HFF-Myc (cell line): ENCODE data around the gene MEDAG.

ENCODE experiments used
- DNase-seq: peaks from one replicate; pipeline ENCODE4 v3.0.0-alpha.2; 2011; ENCODE audit warnings: low read depth; ENCODE audit errors: extremely low read depth
- H3K4me3 ChIP-seq: replicated peaks from 2 replicates; pipeline ENCODE4 v1.5.1; 2011; ENCODE audit warnings: low read depth, mild to moderate bottlenecking, control low read depth, low read length
- TF ChIP-seq, protein P1 (sequence below): IDR thresholded peaks from 2 replicates; pipeline ENCODE4 v1.5.1; 2012; ENCODE audit warnings: mild to moderate bottlenecking, low read depth, low read length, control low read depth; ENCODE audit errors: missing control alignments

The MEDAG gene

DNA sequence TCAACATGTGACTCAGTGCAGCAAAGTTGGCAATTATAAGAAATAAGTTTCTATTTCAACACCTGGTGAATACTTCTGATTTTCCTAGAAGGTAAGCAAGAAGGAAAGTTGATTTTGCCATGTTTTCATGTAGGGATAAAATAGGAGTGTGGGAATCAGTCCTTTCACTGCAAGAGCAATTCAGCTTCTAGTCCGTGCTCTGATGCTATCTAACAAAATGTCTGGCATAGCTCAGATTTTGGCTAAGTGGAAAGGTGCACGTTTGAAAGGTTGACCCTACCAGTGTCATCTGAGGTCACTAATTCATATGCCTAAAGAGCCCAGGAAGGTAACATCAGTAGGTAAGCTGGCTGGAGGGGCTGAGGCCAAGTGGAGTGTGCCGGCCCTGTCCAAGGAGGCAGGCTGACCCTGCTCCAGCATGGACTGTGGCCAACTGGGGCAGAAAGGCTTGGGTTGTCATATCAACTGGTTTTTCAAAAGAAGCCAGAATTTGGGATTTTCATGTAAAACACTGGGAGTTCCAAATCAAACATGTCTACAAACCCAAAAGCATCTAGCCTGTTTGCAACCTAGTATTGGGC lies 38.9 kb upstream of the MEDAG start:
- DNase-seq, result no peak
- TF ChIP-seq, protein P1, sequence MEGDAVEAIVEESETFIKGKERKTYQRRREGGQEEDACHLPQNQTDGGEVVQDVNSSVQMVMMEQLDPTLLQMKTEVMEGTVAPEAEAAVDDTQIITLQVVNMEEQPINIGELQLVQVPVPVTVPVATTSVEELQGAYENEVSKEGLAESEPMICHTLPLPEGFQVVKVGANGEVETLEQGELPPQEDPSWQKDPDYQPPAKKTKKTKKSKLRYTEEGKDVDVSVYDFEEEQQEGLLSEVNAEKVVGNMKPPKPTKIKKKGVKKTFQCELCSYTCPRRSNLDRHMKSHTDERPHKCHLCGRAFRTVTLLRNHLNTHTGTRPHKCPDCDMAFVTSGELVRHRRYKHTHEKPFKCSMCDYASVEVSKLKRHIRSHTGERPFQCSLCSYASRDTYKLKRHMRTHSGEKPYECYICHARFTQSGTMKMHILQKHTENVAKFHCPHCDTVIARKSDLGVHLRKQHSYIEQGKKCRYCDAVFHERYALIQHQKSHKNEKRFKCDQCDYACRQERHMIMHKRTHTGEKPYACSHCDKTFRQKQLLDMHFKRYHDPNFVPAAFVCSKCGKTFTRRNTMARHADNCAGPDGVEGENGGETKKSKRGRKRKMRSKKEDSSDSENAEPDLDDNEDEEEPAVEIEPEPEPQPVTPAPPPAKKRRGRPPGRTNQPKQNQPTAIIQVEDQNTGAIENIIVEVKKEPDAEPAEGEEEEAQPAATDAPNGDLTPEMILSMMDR, result no peak
- H3K4me3 ChIP-seq, result no peak overlapping the region

GRCh38 chr13:30868799-30869470 lies 37.1 kb upstream of the MEDAG start:
- DNase-seq, result no peak
- H3K4me3 ChIP-seq, result no peak overlapping the region
- TF ChIP-seq, protein P1, result no peak

GRCh38 chr13:30869491-30869890 lies 36.6 kb upstream of the MEDAG start:
- DNase-seq, result no peak

GRCh38 chr13:30870049-30870884 lies 35.8 kb upstream of the MEDAG start:
- H3K4me3 ChIP-seq, result peak overlapping the region; percentile 21
- peak; percentile 95 for DNase-seq
- TF ChIP-seq, protein P1, result no peak

More at GRCh38 chr13:30869491-30869890, 36.6 kb upstream of the MEDAG start:
- no peak overlapping the region for H3K4me3 ChIP-seq
- TF ChIP-seq, protein P1, result no peak

DNA sequence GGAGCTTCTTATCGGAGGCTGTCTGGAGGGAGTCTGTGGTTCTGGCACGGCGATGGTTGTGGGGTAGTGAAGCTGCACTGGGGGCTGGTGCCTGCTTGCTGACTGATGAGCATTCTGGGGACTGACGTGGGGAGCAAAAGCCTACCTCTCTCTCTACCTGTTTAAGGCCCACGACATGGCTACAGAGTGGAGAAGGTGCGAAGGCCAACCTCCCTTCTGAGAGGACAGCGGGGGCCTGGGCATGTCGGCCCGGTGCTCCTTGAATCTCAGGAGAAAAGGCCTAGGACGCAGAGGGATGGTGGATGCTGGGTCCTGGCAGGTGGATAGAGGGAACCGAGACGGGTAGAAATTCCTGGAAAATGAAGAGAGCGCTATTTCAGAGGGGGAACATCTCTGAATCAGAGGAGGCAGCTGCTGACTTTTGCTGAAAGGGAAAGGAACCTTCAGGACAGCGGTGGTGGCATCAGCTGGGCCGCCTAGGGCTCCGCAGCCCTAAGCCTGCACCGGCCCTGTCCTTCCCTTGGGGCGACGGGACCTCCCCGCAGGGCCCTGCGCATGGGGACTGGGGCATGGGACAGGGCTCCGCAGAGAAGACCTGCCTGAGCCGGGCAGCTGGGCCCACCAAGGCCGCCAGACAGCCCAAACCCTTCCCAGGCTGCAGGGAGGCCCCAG lies 35.0 kb upstream of the MEDAG start:
- H3K4me3 ChIP-seq, result no peak overlapping the region
- TF ChIP-seq, protein P1, result no peak
- DNase-seq, result no peak

DNA sequence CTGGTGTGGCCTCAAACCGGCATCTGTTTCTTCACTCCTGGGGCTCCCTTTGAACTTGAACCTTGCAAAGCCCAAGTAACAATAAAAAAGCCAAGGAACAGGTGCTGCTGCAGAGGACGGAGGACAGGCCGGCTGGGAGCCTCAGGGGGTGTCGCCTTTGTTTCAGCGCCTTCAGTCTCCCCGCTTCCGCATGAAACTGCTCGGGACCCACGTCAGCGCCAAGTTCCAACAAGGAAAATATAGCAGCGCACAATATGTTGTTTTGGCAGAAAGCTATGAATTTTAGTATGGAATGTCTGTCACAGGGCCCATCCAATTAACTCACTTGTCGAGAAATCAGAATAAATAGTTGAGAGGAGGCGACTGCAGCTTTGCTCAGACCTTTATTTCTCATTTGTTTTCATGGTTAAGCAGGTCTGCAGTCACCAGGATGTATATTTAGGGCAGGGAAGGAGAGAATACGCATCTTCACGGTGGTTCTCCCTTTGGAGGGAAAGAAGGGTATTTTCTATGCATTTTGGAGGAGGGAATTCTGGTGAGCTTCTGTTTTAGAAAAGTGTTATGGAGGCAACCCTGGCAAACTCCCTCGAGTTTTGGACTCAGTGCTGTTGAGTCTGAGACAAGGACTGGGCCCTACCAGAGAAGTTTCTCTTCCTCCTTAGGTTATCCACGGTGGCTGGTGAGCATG lies 34.3 kb upstream of the MEDAG start:
- TF ChIP-seq, protein P1, result no peak
- H3K4me3 ChIP-seq, result no peak overlapping the region
- no peak for DNase-seq
